ENCODE results near the gene DPY19L3.
"Not testable (repeated sequence)": the region's sequence is repeated elsewhere in the genome, so short reads cannot be mapped to it uniquely, and the experiment has no call there.

Gene DPY19L3

DNA sequence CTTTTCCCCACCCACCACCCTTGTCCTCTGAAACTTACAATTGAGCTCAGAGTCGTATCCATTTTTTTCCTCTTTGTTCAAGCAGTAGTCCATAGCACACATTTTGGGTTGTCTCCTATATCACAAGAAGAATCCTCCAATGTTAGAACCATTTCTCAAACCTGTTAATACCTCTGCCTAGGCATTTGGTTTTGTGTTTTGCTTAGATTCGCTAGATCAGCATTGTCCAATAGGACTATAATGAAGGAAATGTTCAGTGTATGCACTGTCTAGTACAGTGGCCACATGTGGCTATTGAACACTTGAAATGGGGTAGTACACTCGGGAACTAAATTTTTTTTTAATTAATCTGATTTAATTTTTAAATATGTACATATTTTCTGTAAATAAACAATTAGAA lies 12.6 kb downstream of the DPY19L3 start:
- H3K9ac ChIP-seq (ENCODE audit: insufficient read length), result no peak overlapping the region
- no peak for DNase-seq (ENCODE audit: low read depth, low spot score)
- no peak overlapping the region for H3K4me3 ChIP-seq
- H3K27ac ChIP-seq, result peak overlapping the region; percentile 19; the same call in 1 of the 2 replicates
- peaks cover 68% of the 10 kb centered on the region for H3K36me3 ChIP-seq (ENCODE audit: insufficient read depth, low read length)
- TF ChIP-seq POLR2AphosphoS5 (IDR thresholded peaks at IDR 0.05; ENCODE audit: borderline replicate concordance, low read depth, low read length), result no peak
- TF ChIP-seq EZH2 (IDR thresholded peaks at IDR 0.05), result no peak
- no peak for TF ChIP-seq FOXP2 (optimal IDR thresholded peaks at IDR 0.05; ENCODE audit: control extremely low read depth, extremely low read length, insufficient read depth)
- no peaks in the 10 kb centered on the region for H3K9me3 ChIP-seq (ENCODE audit: low read depth, low read length)

DNA sequence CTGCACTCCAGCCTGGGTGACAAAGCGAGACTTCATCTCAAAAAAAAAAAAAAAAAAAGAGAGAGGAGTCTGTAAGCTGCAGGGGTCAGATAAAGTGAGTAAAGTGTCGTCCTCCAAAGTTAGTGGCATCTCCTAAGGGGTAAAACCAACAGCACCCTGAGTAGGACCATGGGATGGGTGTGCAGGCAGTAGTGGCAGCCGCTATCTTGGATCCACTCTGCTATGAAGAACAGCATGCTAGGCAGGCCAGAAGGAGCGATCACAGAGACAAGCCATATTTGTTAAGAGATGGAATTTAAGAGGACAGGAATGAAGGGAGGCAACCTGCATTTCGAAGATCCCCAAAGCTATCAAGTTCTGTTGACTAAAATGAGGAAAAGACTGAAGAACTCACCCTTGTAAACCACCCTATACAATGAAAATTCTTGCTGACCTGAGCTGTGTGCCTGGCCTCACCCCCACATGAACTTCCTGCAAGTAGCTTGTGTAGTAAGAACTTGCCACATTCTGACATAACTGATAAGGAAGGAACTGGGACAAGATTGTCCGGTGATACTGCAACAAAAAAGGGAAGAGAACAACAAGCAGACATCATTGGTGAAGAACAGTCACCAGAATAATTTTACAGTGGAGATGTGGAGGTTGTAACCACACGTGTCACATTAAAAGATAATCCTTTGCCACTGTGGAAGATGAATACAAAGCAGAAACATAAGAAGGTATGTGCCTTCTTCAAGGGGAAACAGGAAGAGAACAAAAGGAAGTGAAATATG lies 16.2 kb downstream of the DPY19L3 start:
- H3K4me3 ChIP-seq, result no peak overlapping the region
- 0 out of 2 replicates have a peak overlapping the region, but pooled peaks have one; percentile 0 for H3K27ac ChIP-seq
- TF ChIP-seq FOXP2 (optimal IDR thresholded peaks at IDR 0.05; ENCODE audit: control extremely low read depth, extremely low read length, insufficient read depth) (no peak), EZH2 (IDR thresholded peaks at IDR 0.05) (no peak), POLR2AphosphoS5 (IDR thresholded peaks at IDR 0.05; ENCODE audit: borderline replicate concordance, low read depth, low read length) (no peak)
- no peaks in the 10 kb centered on the region for H3K9me3 ChIP-seq (ENCODE audit: low read depth, low read length)
- no peak overlapping the region for H3K9ac ChIP-seq (ENCODE audit: insufficient read length)
- DNase-seq (ENCODE audit: low read depth, low spot score), result no peak
- H3K36me3 ChIP-seq (ENCODE audit: insufficient read depth, low read length), result peaks cover 39% of the 10 kb centered on the region

DNA sequence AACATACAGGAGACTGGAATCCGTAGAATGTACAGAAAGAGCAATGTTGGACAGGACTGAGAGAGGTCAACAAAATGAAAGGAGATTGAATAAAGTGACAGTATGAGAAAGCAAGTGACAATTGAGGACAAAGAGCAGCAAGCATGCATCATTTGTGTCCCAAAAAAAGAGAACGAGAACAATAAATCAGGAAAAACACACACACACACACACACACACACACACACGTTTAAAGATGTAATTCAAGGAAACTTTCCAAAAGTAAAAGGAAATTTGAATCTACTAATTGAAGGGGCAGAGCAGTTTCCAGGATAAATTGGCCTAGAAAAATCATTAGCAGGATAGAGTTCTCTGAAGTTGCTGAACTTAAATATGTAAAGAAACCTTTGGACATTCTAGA lies 16.9 kb downstream of the DPY19L3 start:
- Histone ChIP-seq H3K9ac (ENCODE audit: insufficient read length) (no peak overlapping the region), H3K4me3 (no peak overlapping the region), H3K27ac (no peak overlapping the region), H3K36me3 (ENCODE audit: insufficient read depth, low read length) (peaks cover 36% of the 10 kb centered on the region), H3K9me3 (ENCODE audit: low read depth, low read length) (no peaks in the 10 kb centered on the region)
- DNase-seq (ENCODE audit: low read depth, low spot score), result no peak
- TF ChIP-seq EZH2 (IDR thresholded peaks at IDR 0.05) (no peak), FOXP2 (optimal IDR thresholded peaks at IDR 0.05; ENCODE audit: control extremely low read depth, extremely low read length, insufficient read depth) (no peak)

DNA sequence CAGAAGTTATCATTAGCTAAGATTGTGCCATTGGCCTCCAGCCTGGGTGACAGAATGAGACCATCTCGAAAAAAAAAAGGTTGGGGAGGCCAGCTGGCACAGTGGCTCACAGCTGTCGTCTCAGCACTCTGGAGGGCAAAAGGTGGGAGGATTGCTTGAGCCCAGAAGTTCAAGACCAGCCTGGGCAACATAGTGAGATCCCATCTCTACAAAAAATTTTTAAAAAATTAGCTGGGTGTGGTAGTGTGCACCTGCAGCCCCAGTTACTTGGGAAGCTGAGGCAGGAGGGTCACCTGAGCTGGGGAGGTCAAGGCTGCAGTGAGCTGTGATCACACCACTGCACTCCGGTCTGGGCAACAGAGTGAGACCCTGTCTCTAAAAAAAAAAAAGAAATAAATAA lies 18.4 kb downstream of the DPY19L3 start:
- not testable (repeated sequence) for H3K4me3 ChIP-seq; H3K27ac ChIP-seq; DNase-seq (ENCODE audit: low read depth, low spot score); H3K9ac ChIP-seq (ENCODE audit: insufficient read length); H3K9me3 ChIP-seq (ENCODE audit: low read depth, low read length)
- peaks cover 26% of the 10 kb centered on the region for H3K36me3 ChIP-seq (ENCODE audit: insufficient read depth, low read length)

DNA sequence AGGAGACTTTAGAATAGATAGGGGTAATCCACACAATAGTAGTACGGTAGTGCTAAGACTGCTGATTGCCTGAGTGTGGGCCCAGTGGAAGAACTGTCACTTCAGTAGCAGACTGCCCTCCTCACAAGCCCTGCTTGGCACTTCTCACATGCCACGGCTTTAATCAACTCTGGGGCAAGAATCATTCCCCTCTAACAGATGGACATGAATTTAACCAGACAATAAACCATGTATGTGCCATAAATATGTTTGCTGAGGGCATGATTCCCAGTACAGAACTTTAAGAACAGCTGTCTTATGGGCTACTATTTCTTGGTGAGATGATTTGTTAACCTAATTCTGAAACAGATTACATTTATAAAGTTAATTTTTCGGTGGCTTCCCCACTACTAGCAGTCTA lies 22.0 kb downstream of the DPY19L3 start:
- Histone ChIP-seq H3K27ac (no peak overlapping the region), H3K4me3 (no peak overlapping the region), H3K36me3 (ENCODE audit: insufficient read depth, low read length) (peaks cover 5% of the 10 kb centered on the region), H3K9me3 (ENCODE audit: low read depth, low read length) (no peaks in the 10 kb centered on the region), H3K9ac (ENCODE audit: insufficient read length) (no peak overlapping the region)
- no peak for DNase-seq (ENCODE audit: low read depth, low spot score)
- TF ChIP-seq EZH2 (IDR thresholded peaks at IDR 0.05) (no peak), POLR2AphosphoS5 (IDR thresholded peaks at IDR 0.05; ENCODE audit: borderline replicate concordance, low read depth, low read length) (no peak), FOXP2 (optimal IDR thresholded peaks at IDR 0.05; ENCODE audit: control extremely low read depth, extremely low read length, insufficient read depth) (no peak)

DNA sequence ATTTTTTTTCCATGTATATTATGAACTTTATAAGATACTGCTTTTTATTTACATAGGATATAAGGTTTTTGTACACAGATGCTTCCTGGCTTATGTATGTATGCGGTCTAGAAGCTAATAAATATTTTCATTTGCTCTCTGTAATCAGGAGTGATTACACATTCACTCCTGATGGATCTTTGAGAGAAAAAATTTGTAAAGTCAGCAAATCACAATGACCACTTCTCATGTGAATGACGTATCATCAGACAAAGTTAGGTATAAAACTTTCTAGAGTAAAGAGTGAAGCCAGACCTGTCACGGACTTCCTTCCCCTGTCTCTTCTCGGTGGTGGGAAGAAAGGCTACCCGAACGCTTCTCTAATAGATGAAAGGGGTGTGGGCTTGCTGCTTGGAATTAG lies 31.1 kb downstream of the DPY19L3 start:
- Histone ChIP-seq H3K9ac (ENCODE audit: insufficient read length) (no peak overlapping the region), H3K9me3 (ENCODE audit: low read depth, low read length) (no peaks in the 10 kb centered on the region), H3K36me3 (ENCODE audit: insufficient read depth, low read length) (peaks cover 63% of the 10 kb centered on the region), H3K4me3 (no peak overlapping the region), H3K27ac (no peak overlapping the region)
- TF ChIP-seq EZH2 (IDR thresholded peaks at IDR 0.05) (no peak), POLR2AphosphoS5 (IDR thresholded peaks at IDR 0.05; ENCODE audit: borderline replicate concordance, low read depth, low read length) (no peak), FOXP2 (optimal IDR thresholded peaks at IDR 0.05; ENCODE audit: control extremely low read depth, extremely low read length, insufficient read depth) (no peak)
- DNase-seq (ENCODE audit: low read depth, low spot score), result no peak

DNA sequence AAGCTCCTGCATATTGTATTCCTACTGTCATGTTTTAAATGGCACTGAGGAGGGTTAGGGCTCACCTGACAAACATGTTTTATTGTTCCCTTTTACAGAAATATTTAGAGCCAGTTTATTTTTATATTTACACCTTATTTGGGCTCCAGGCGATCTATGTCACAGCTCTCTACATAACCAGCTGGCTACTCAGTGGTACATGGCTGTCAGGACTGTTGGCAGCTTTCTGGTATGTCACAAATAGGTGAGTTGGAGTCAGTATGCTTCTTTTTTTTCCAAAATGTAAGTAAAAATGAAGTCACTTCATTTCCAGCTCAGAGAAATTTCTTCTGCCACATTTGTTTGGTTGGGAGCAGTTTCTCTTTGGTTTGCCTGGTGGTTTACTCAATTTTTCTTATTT lies 31.5 kb downstream of the DPY19L3 start:
- Histone ChIP-seq H3K4me3 (no peak overlapping the region), H3K36me3 (ENCODE audit: insufficient read depth, low read length) (peaks cover 67% of the 10 kb centered on the region), H3K9me3 (ENCODE audit: low read depth, low read length) (no peaks in the 10 kb centered on the region), H3K9ac (ENCODE audit: insufficient read length) (no peak overlapping the region), H3K27ac (no peak overlapping the region)
- no peak for DNase-seq (ENCODE audit: low read depth, low spot score)
- no peak for TF ChIP-seq POLR2AphosphoS5 (IDR thresholded peaks at IDR 0.05; ENCODE audit: borderline replicate concordance, low read depth, low read length)
- no peak for TF ChIP-seq FOXP2 (optimal IDR thresholded peaks at IDR 0.05; ENCODE audit: control extremely low read depth, extremely low read length, insufficient read depth)
- TF ChIP-seq EZH2 (IDR thresholded peaks at IDR 0.05), result no peak

DNA sequence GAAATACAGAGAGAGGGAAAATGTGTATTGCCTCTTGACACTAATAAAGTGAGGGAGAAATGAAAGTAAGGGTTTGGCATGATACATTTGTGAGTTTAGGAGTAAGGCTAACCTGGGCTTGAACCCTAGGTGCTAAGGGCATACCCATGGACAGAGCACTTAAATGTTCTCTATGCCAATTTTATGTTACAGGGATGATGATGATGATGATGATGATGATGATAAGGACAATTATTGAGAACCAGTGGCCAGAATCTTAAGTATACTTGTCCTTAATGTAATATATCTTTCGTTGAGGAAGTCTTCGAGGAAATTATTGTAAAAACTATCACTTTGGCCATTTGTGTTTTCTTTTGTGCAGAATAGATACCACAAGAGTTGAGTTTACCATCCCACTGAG lies 33.2 kb downstream of the DPY19L3 start:
- DNase-seq (ENCODE audit: low read depth, low spot score), result no peak
- no peak for TF ChIP-seq FOXP2 (optimal IDR thresholded peaks at IDR 0.05; ENCODE audit: control extremely low read depth, extremely low read length, insufficient read depth)
- TF ChIP-seq POLR2AphosphoS5 (IDR thresholded peaks at IDR 0.05; ENCODE audit: borderline replicate concordance, low read depth, low read length), result no peak
- TF ChIP-seq EZH2 (IDR thresholded peaks at IDR 0.05), result no peak
- Histone ChIP-seq H3K9ac (ENCODE audit: insufficient read length) (no peak overlapping the region), H3K27ac (no peak overlapping the region), H3K4me3 (no peak overlapping the region), H3K36me3 (ENCODE audit: insufficient read depth, low read length) (peaks cover 71% of the 10 kb centered on the region), H3K9me3 (ENCODE audit: low read depth, low read length) (no peaks in the 10 kb centered on the region)

DNA sequence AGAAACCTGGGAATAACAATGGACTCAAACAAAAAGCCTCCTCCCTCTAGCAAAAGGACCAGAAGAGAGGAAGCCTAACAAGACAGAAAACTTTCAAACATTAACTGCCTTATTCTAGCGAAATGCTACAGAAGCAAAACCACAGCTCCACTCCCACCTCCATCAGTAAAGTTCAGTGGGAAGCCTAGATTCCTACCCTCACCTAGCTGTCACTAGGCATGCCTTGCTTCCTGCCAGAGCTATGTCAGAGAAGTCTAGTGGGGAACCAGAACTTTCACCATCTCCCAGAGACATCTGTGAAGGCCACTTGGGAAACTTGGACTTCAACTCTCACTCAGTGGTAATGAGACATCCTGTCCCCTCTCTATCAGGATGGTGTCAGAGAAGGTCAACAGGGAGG lies 37.1 kb downstream of the DPY19L3 start:
- TF ChIP-seq FOXP2 (optimal IDR thresholded peaks at IDR 0.05; ENCODE audit: control extremely low read depth, extremely low read length, insufficient read depth) (no peak), EZH2 (IDR thresholded peaks at IDR 0.05) (no peak), POLR2AphosphoS5 (IDR thresholded peaks at IDR 0.05; ENCODE audit: borderline replicate concordance, low read depth, low read length) (no peak)
- H3K27ac ChIP-seq, result no peak overlapping the region

DNA sequence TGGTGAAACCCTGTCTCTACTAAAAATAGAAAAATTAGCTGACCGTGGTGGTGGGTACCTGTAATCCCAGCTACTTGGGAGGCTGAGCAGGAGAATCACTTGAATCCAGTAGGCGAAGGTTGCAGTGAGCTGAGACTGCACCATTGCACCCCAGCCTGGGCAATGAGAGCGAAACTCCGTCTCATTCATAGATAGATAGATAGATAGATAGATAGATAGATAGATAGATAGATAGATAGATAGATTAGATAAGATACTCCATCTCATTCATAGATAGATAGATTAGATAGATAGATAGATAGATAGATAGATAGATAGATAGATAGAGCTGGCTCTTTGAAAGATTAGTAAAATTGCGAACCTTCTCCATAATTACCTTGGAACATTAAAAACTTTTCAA lies 42.0 kb downstream of the DPY19L3 start:
- peaks cover 21% of the 10 kb centered on the region for H3K36me3 ChIP-seq (ENCODE audit: insufficient read depth, low read length)
- H3K27ac ChIP-seq; DNase-seq (ENCODE audit: low read depth, low spot score); H3K9me3 ChIP-seq (ENCODE audit: low read depth, low read length); H3K9ac ChIP-seq (ENCODE audit: insufficient read length); H3K4me3 ChIP-seq: not testable (repeated sequence)

More for the DNA sequence above, 37.1 kb downstream of the DPY19L3 start:
- Histone ChIP-seq H3K9me3 (ENCODE audit: low read depth, low read length) (no peaks in the 10 kb centered on the region), H3K9ac (ENCODE audit: insufficient read length) (no peak overlapping the region), H3K4me3 (no peak overlapping the region), H3K36me3 (ENCODE audit: insufficient read depth, low read length) (peaks cover 44% of the 10 kb centered on the region)
- DNase-seq (ENCODE audit: low read depth, low spot score), result no peak

All from SK-N-MC (cell line).